K562 (cell line): Measurements from ENCODE around the gene CACNA1E. TPM values are rescaled to one million over a fixed set of nuclear protein-coding genes. Genes with fewer than 3 reads are reported as not detected.
"Not testable (repeated sequence)": the region's sequence is repeated elsewhere in the genome, so short reads cannot be mapped to it uniquely, and the experiment has no call there.

Experiments
- ATAC-seq: fragments of 200-7000 bp; cut with Tn5 transposase; 3 replicates; pipeline ENCODE4 v1.9.1; 2020; ENCODE audit warnings: moderate library complexity
- BruUV-seq: library from RNA; stranded (reverse); fragments of 400-500 nt; replicated peaks from 2 replicates; lab custom pipeline; 2021; lab: Mats Ljungman, UMichigan
- CTCF ChIA-PET: fragments of 300-600 bp; formaldehyde crosslinking; extraction: SDS; loops from one replicate; lab custom pipeline; 2021; ENCODE audit warnings: low intra/inter-chr PET ratio; lab: Yijun Ruan, JAX
- POLR2A ChIA-PET: fragments of 300-600, 350-650 bp; sonication (Branson Sonifier 250); formaldehyde crosslinking; extraction: SDS; loops from one replicate; lab custom pipeline; 2021; ENCODE audit warnings: antibody characterized with exemption, inconsistent platforms; lab: Yijun Ruan, JAX
- DNase-seq, 4 experiments: peaks; one replicate each; pipeline versions ENCODE4 v3.0.0 to v3.0.0-alpha.2; 2011 to 2018; ENCODE audit warnings: low spot score in 3 of 4, mixed read lengths in 3 of 4; ENCODE audit errors: extremely low read depth in 1 of 4
- FAIRE-seq: peaks from 2 replicates; lab custom pipeline; 2011; peaks lifted over from hg19 to GRCh38; lab: Jason Lieb, UNC
- H2AFZ ChIP-seq: 2 replicates; pipeline ENCODE4 v1.6.0; 2011; ENCODE audit warnings: low read depth, low read length, control low read depth, inconsistent platforms
- H3K27ac ChIP-seq: fragments of 200-600 bp; 3 replicates; pipeline ENCODE4 v1.8.0; 2011; ENCODE audit warnings: low read depth, mild to moderate bottlenecking, control low read depth, inconsistent platforms, low read length, moderate library complexity, mixed read lengths; ENCODE audit errors: extremely low read depth
- H3K27me3 ChIP-seq, 2 experiments: fragments of 300-600 bp in 1 of 2; 2 replicates in 1 of 2; 3 replicates in 1 of 2; pipeline versions ENCODE4 v1.6.0 to v1.8.0; 2011; ENCODE audit warnings: inconsistent platforms in 2 of 2, low read length in 2 of 2, mild to moderate bottlenecking in 1 of 2, mixed read lengths in 1 of 2, moderate library complexity in 1 of 2; ENCODE audit not compliant: control insufficient read depth in 2 of 2, insufficient read depth in 2 of 2
- H3K36me3 ChIP-seq: fragments of 300-600 bp; 3 replicates; pipeline ENCODE4 v1.8.0; 2011; ENCODE audit warnings: mild to moderate bottlenecking, low read length, inconsistent platforms; ENCODE audit not compliant: control insufficient read depth, insufficient read depth
- H3K4me1 ChIP-seq, 2 experiments: fragments of 200-600 bp in 1 of 2; replicated peaks in 1 of 2; 2 replicates in 1 of 2; 3 replicates in 1 of 2; pipeline versions ENCODE4 v1.5.1 to v1.8.0; 2011; ENCODE audit warnings: inconsistent platforms in 2 of 2, low read length in 2 of 2, mild to moderate bottlenecking in 1 of 2, mixed read lengths in 1 of 2, moderate library complexity in 1 of 2; ENCODE audit not compliant: control insufficient read depth in 2 of 2, insufficient read depth in 2 of 2
- H3K4me2 ChIP-seq: 2 replicates; pipeline ENCODE4 v1.6.1; 2011; ENCODE audit warnings: low read length, control low read depth, inconsistent platforms, mixed read lengths; ENCODE audit not compliant: insufficient read depth
- H3K4me3 ChIP-seq: fragments of 200-600 bp; sonication (generic), shearing (Covaris generic); 2 replicates; pipeline ENCODE4 v1.5.1; 2016; ENCODE audit warnings: control low read depth, inconsistent platforms
- H3K79me2 ChIP-seq: fragments of 200-600 bp; 3 replicates; pipeline ENCODE4 v1.8.0; 2011; ENCODE audit warnings: low read length, inconsistent platforms; ENCODE audit not compliant: control insufficient read depth, insufficient read depth
- H3K9ac ChIP-seq, 2 experiments: 2 replicates each; pipeline versions ENCODE4 v1.6.0 to v1.6.1; 2011; ENCODE audit warnings: low read depth in 2 of 2, low read length in 2 of 2, control low read depth in 1 of 2, inconsistent platforms in 1 of 2, mild to moderate bottlenecking in 1 of 2, mixed read lengths in 1 of 2; ENCODE audit not compliant: insufficient read depth in 1 of 2
- H3K9me1 ChIP-seq: one replicate; pipeline ENCODE4 v1.6.0; 2011; ENCODE audit warnings: inconsistent platforms, mild to moderate bottlenecking, low read length, moderate library complexity; ENCODE audit not compliant: control insufficient read depth, insufficient read depth
- H3K9me3 ChIP-seq: replicated peaks from 2 replicates; pipeline ENCODE4 v1.5.1; 2011; ENCODE audit warnings: low read depth, low read length, inconsistent platforms; ENCODE audit not compliant: control insufficient read depth, insufficient read depth
- H4K20me1 ChIP-seq: replicated peaks from 2 replicates; pipeline ENCODE4 v1.6.1; 2011; ENCODE audit warnings: low read length, inconsistent platforms, mixed read lengths; ENCODE audit not compliant: control insufficient read depth, insufficient read depth
- AFF4 ChIP-seq: sonication (generic); formaldehyde crosslinking; IDR thresholded peaks from 2 replicates; pipeline ENCODE4 v1.8.0; 2023; ENCODE audit warnings: mild to moderate bottlenecking, missing genetic modification reagents
- ARID2 ChIP-seq: fragments of 450-650 bp; IDR thresholded peaks from 2 replicates; pipeline ENCODE4 v1.6.1; 2017; ENCODE audit warnings: antibody characterized with exemption, mild to moderate bottlenecking
- CBFA2T3 ChIP-seq: fragments of 450-650 bp; IDR thresholded peaks from 2 replicates; pipeline ENCODE4 v1.6.1; 2017
- GATA2 ChIP-seq: sonication (generic); formaldehyde crosslinking; IDR thresholded peaks from 2 replicates; pipeline ENCODE4 v1.4.0; 2020; ENCODE audit warnings: mild to moderate bottlenecking, missing genetic modification reagents
- HLTF ChIP-seq: fragments of 450-650 bp; IDR thresholded peaks from 2 replicates; pipeline ENCODE4 v1.6.1; 2016
- TRIM28 ChIP-seq: fragments of 450-650 bp; IDR thresholded peaks from 2 replicates; pipeline ENCODE4 v1.6.1; 2017
- ZBTB1 ChIP-seq: sonication (generic); formaldehyde crosslinking; IDR thresholded peaks from 2 replicates; pipeline ENCODE4 v1.8.1; 2023; ENCODE audit warnings: missing genetic modification reagents, low read depth, mild to moderate bottlenecking, borderline replicate concordance
- ZNF174 ChIP-seq: fragments of 250-450 bp; sonication (Bioruptor Pico); IDR thresholded peaks from 2 replicates; pipeline ENCODE4 v1.4.0; 2020; ENCODE audit warnings: mild to moderate bottlenecking
- ZNF398 ChIP-seq: fragments of 250-450 bp; sonication (Bioruptor Pico); IDR thresholded peaks from 2 replicates; pipeline ENCODE4 v1.8.0; 2021; ENCODE audit warnings: moderate library complexity, mild to moderate bottlenecking, inconsistent platforms
- ZNF561 ChIP-seq: fragments of 450-650 bp; formaldehyde crosslinking; conservative IDR thresholded peaks from 2 replicates; pipeline ENCODE4 v1.4.0; 2020; ENCODE audit warnings: mild to moderate bottlenecking, moderate library complexity
- ZNF707 ChIP-seq: fragments of 250-450 bp; sonication (Bioruptor Pico); conservative IDR thresholded peaks from 2 replicates; pipeline ENCODE4 v1.8.0; 2022; ENCODE audit warnings: inconsistent platforms, mild to moderate bottlenecking, moderate library complexity
- WGBS: fragments of 100-300 bp; shearing (Covaris generic); methylation state at CpG from one replicate; pipeline ENCODE4 v1.1.6; 2016; ENCODE audit warnings: low coverage, mixed read lengths; ENCODE audit not compliant: insufficient coverage; ENCODE audit errors: missing lambda C conversion rate; 5-methylcytosine and 5-hydroxymethylcytosine counted together
- in situ Hi-C: fragments of 300-500 bp; cut with MboI; formaldehyde crosslinking; loops from 4 replicates; pipeline ENCODE4 v1.15.0; 2018; ENCODE audit warnings: inconsistent platforms, mixed read lengths
- intact Hi-C: fragments of 100-400 bp; cut with micrococcal nuclease; formaldehyde crosslinking; loops from 2 replicates; pipeline ENCODE4 v1.14.2; 2022
- polyA plus RNA-seq, 8 experiments: library from polyadenylated mRNA; depleted of rRNA in 4 of 8; stranded (reverse) in 5 of 8; unstranded in 3 of 8; fragments of >200 nt; fragmentation: Nextera tagmentation in 2 of 8; fragmentation: Illumina TruSeq in 1 of 8; extraction: Ambion mirVana in 2 of 8; extraction: Trizol in 1 of 8; gene quantifications; 2 replicates each; pipeline versions ENCODE4 v1.2.1 to v1.2.3, GENCODE V29; 2011 to 2014; ENCODE audit warnings: inconsistent platforms in 1 of 8, missing spikeins in 1 of 8
- total RNA-seq, 7 experiments: library from RNA; depleted of rRNA in 6 of 7; stranded (reverse); fragments of >200 nt in 6 of 7; fragmentation: Illumina TruSeq in 2 of 7; extraction: Trizol in 2 of 7; gene quantifications; 2 replicates each; pipeline versions ENCODE4 v1.2.1 to v1.2.3, GENCODE V29; 2011 to 2021; ENCODE audit warnings: low replicate concordance in 1 of 7

The CACNA1E gene
- total and polyA plus RNA-seq, 9 of the 15 experiments (the other 6 are each of a cell fraction or from before 2014, with no cell fraction given), result under 0.01 to 0.04 TPM; not detected in 7

GRCh38 chr1:181528241-181528640 lies 44.9 kb downstream of the CACNA1E start:
- TF ChIP-seq ZNF707 (CRISPR knock-in tag), result peak; percentile 90
- BruUV-seq, POLR2A ChIA-PET: not testable (repeated sequence)

GRCh38 chr1:181531441-181531840 lies 48.1 kb downstream of the CACNA1E start:
- CTCF ChIA-PET, result no interaction called here
- Histone ChIP-seq H4K20me1 (no peaks in the 10 kb centered on the region), H3K9me3 (no peaks in the 10 kb centered on the region), H3K79me2 (no peaks in the 10 kb centered on the region), H3K4me2 (no peak overlapping the region), H2AFZ (no peak overlapping the region), H3K9me1 (no peaks in the 10 kb centered on the region), H3K27ac (no peak overlapping the region), H3K27me3 (no peaks in the 10 kb centered on the region), H3K4me1 (no peaks in the 10 kb centered on the region), H3K36me3 (no peaks in the 10 kb centered on the region), H3K9ac (no peak overlapping the region), H3K4me3 (no peak overlapping the region)
- BruUV-seq, result no TSS peak
- WGBS, result 0% methylated on average over 5 of the region's 5 CpGs
- in situ Hi-C loops (no loop called here), intact Hi-C loops (no loop called here)
- ATAC-seq (no peak), DNase-seq (no peak), FAIRE-seq (no peak)
- POLR2A ChIA-PET, result interaction anchor here (1.2 kb wide), 1 partner anchor 13 kb away, joined by 3 read pairs; no protein-coding TSS in a partner anchor
- TF ChIP-seq CBFA2T3 (no peak), AFF4 (CRISPR knock-in tag) (no peak), ZNF398 (no peak), ZNF174 (no peak), ARID2 (no peak), TRIM28 (no peak), GATA2 (CRISPR knock-in tag) (no peak), HLTF (no peak), ZNF561 (CRISPR knock-in tag) (no peak), ZBTB1 (CRISPR knock-in tag) (no peak)

More at GRCh38 chr1:181528241-181528640, 44.9 kb downstream of the CACNA1E start:
- H3K36me3 ChIP-seq, H3K4me2 ChIP-seq, H3K4me1 ChIP-seq, DNase-seq, H4K20me1 ChIP-seq, H3K27me3 ChIP-seq, H2AFZ ChIP-seq, H3K9me1 ChIP-seq, FAIRE-seq, H3K79me2 ChIP-seq, H3K4me3 ChIP-seq, CTCF ChIA-PET, H3K9ac ChIP-seq, intact Hi-C loops, in situ Hi-C loops, ATAC-seq, H3K9me3 ChIP-seq, H3K27ac ChIP-seq: not testable (repeated sequence)
